DOHH2 (cell line): ENCODE data around the gene SCAMP1.

Experiments
- H3F3A ChIP-seq: fragments of 200-600 bp; sonication (generic), shearing (Covaris generic); 2 replicates; pipeline ENCODE4 v1.6.0; 2016; ENCODE audit warnings: antibody characterized with exemption, mild to moderate bottlenecking; ENCODE audit not compliant: control insufficient read depth, insufficient read depth
- H3K27ac ChIP-seq: fragments of 200-600 bp; sonication (generic); 2 replicates; pipeline ENCODE4 v1.5.1; 2014; ENCODE audit warnings: low read depth, mild to moderate bottlenecking, low read length, moderate library complexity
- H3K27me3 ChIP-seq: fragments of 200-600 bp; sonication (generic); 2 replicates; pipeline ENCODE4 v1.6.1; 2014; ENCODE audit warnings: mild to moderate bottlenecking, low read length, mixed read lengths; ENCODE audit not compliant: control insufficient read depth
- H3K36me3 ChIP-seq: fragments of 200-600 bp; sonication (generic); 2 replicates; pipeline ENCODE4 v1.6.1; 2014; ENCODE audit warnings: mild to moderate bottlenecking, low read length, moderate library complexity, mixed read lengths; ENCODE audit not compliant: control insufficient read depth
- H3K4me1 ChIP-seq: fragments of 200-600 bp; sonication (generic); 2 replicates; pipeline ENCODE4 v1.6.1; 2014; ENCODE audit warnings: mild to moderate bottlenecking, low read length, mixed read lengths; ENCODE audit not compliant: control insufficient read depth
- H3K4me2 ChIP-seq: fragments of 200-600 bp; sonication (generic); 2 replicates; pipeline ENCODE4 v1.6.0; 2014; ENCODE audit warnings: mild to moderate bottlenecking, low read length, moderate library complexity
- H3K4me3 ChIP-seq: fragments of 200-600 bp; sonication (generic); 2 replicates; pipeline ENCODE4 v1.5.1; 2014; ENCODE audit warnings: mild to moderate bottlenecking, low read length, mixed read lengths
- H3K79me2 ChIP-seq: fragments of 200-600 bp; sonication (generic); 2 replicates; pipeline ENCODE4 v1.6.1; 2014; ENCODE audit warnings: mild to moderate bottlenecking, low read length, mixed read lengths; ENCODE audit not compliant: control insufficient read depth
- H3K9me2 ChIP-seq: fragments of 200-600 bp; sonication (generic); replicated peaks from 2 replicates; pipeline ENCODE4 v1.6.1; 2014; ENCODE audit warnings: mild to moderate bottlenecking, low read length, mixed read lengths; ENCODE audit not compliant: control insufficient read depth
- H3K9me3 ChIP-seq: fragments of 200-600 bp; sonication (generic); 2 replicates; pipeline ENCODE4 v1.6.1; 2014; ENCODE audit warnings: antibody characterized with exemption, low read length, mixed read lengths; ENCODE audit not compliant: control insufficient read depth, insufficient read depth
- H4K20me1 ChIP-seq: fragments of 200-600 bp; sonication (generic); 2 replicates; pipeline ENCODE4 v1.6.0; 2014; ENCODE audit warnings: low read depth, mild to moderate bottlenecking, antibody characterized with exemption, low read length, moderate library complexity; ENCODE audit not compliant: control insufficient read depth, insufficient read depth
- CTCF ChIP-seq: fragments of 200-600 bp; sonication (generic); IDR thresholded peaks from one replicate; pipeline ENCODE4 v1.5.1; 2014; ENCODE audit warnings: antibody characterized with exemption, mild to moderate bottlenecking, low read depth, low read length; ENCODE audit not compliant: poor library complexity, severe bottlenecking
- EZH2phosphoT487 ChIP-seq: fragments of 200-600 bp; sonication (generic); IDR thresholded peaks from 2 replicates; pipeline ENCODE4 v1.6.1; 2017; ENCODE audit warnings: borderline replicate concordance, mild to moderate bottlenecking, antibody characterized with exemption, low read length, moderate library complexity, mixed read lengths

SCAMP1 gene

GRCh38 chr5:78492650-78493049 is 132.2 kb downstream of the SCAMP1 start:
- Histone ChIP-seq H3K27me3 (no peaks in the 10 kb centered on the region), H3K4me1 (peaks cover 16% of the 10 kb centered on the region), H3F3A (no peaks in the 10 kb centered on the region), H3K4me2 (no peak overlapping the region), H3K79me2 (no peaks in the 10 kb centered on the region), H3K36me3 (peaks cover 6% of the 10 kb centered on the region; the same call in 1 of the 2 replicates), H3K9me2 (no peaks in the 10 kb centered on the region), H4K20me1 (no peaks in the 10 kb centered on the region), H3K4me3 (no peak overlapping the region), H3K9me3 (no peaks in the 10 kb centered on the region), H3K27ac (no peak overlapping the region)
- TF ChIP-seq EZH2phosphoT487 = no peak
- TF ChIP-seq CTCF = no peak

GRCh38 chr5:78495800-78496199 is 135.4 kb downstream of the SCAMP1 start:
- no peaks in the 10 kb centered on the region for H3K9me2 ChIP-seq
- H3F3A ChIP-seq = no peaks in the 10 kb centered on the region
- no peak overlapping the region for H3K27ac ChIP-seq
- no peaks in the 10 kb centered on the region for H3K9me3 ChIP-seq
- no peak overlapping the region for H3K4me2 ChIP-seq
- no peak overlapping the region for H3K4me3 ChIP-seq
- no peaks in the 10 kb centered on the region for H3K27me3 ChIP-seq
- peaks cover 25% of the 10 kb centered on the region for H3K4me1 ChIP-seq
- TF ChIP-seq EZH2phosphoT487 = no peak
- no peaks in the 10 kb centered on the region for H3K79me2 ChIP-seq
- no peaks in the 10 kb centered on the region for H3K36me3 ChIP-seq
- no peaks in the 10 kb centered on the region for H4K20me1 ChIP-seq

GRCh38 chr5:78496373-78496772 is 136.0 kb downstream of the SCAMP1 start:
- H3K36me3 ChIP-seq = no peaks in the 10 kb centered on the region
- H4K20me1 ChIP-seq = no peaks in the 10 kb centered on the region
- no peak overlapping the region for H3K27ac ChIP-seq
- peaks cover 25% of the 10 kb centered on the region for H3K4me1 ChIP-seq
- H3K9me2 ChIP-seq = no peaks in the 10 kb centered on the region
- no peaks in the 10 kb centered on the region for H3K27me3 ChIP-seq
- no peak for TF ChIP-seq EZH2phosphoT487
- no peaks in the 10 kb centered on the region for H3F3A ChIP-seq
- H3K4me3 ChIP-seq = no peak overlapping the region
- no peak overlapping the region for H3K4me2 ChIP-seq
- no peaks in the 10 kb centered on the region for H3K79me2 ChIP-seq
- no peaks in the 10 kb centered on the region for H3K9me3 ChIP-seq

GRCh38 chr5:78497573-78498533 is 137.4 kb downstream of the SCAMP1 start:
- TF ChIP-seq CTCF (no peak), EZH2phosphoT487 (no peak)
- no peaks in the 10 kb centered on the region for H3K9me3 ChIP-seq
- no peak overlapping the region for H3K27ac ChIP-seq
- no peak overlapping the region for H3K4me3 ChIP-seq
- no peaks in the 10 kb centered on the region for H4K20me1 ChIP-seq
- no peaks in the 10 kb centered on the region for H3K27me3 ChIP-seq
- H3K4me1 ChIP-seq = peaks cover 25% of the 10 kb centered on the region
- no peaks in the 10 kb centered on the region for H3K9me2 ChIP-seq
- H3F3A ChIP-seq = no peaks in the 10 kb centered on the region
- no peaks in the 10 kb centered on the region for H3K79me2 ChIP-seq
- H3K36me3 ChIP-seq = no peaks in the 10 kb centered on the region
- H3K4me2 ChIP-seq = peak overlapping the region; percentile 5
